BE2C (cell line): ENCODE results near the gene MTFMT.

Source experiments
- DNase-seq: peaks from one replicate; pipeline ENCODE4 v3.0.0-alpha.2; 2020
- H3K27me3 ChIP-seq: fragments of 250-450 bp; sonication (Bioruptor Pico); 2 replicates; pipeline ENCODE4 v1.5.1; 2020; ENCODE audit warnings: mild to moderate bottlenecking
- H3K36me3 ChIP-seq: fragments of 250-450 bp; sonication (Bioruptor Pico); 2 replicates; pipeline ENCODE4 v1.5.1; 2020; ENCODE audit warnings: mild to moderate bottlenecking
- H3K4me1 ChIP-seq: fragments of 250-450 bp; sonication (Bioruptor Pico); 2 replicates; pipeline ENCODE4 v1.5.1; 2020
- H3K4me3 ChIP-seq: 2 replicates; pipeline ENCODE4 v1.5.1; 2011; ENCODE audit warnings: low read depth, low read length
- H3K9me3 ChIP-seq: fragments of 250-450 bp; sonication (Bioruptor Pico); 2 replicates; pipeline ENCODE4 v1.5.1; 2020
- TF ChIP-seq, protein P1 (sequence below): IDR thresholded peaks from 2 replicates; pipeline ENCODE4 v1.5.1; 2012; ENCODE audit warnings: mild to moderate bottlenecking, low read depth, low read length

Gene MTFMT

DNA sequence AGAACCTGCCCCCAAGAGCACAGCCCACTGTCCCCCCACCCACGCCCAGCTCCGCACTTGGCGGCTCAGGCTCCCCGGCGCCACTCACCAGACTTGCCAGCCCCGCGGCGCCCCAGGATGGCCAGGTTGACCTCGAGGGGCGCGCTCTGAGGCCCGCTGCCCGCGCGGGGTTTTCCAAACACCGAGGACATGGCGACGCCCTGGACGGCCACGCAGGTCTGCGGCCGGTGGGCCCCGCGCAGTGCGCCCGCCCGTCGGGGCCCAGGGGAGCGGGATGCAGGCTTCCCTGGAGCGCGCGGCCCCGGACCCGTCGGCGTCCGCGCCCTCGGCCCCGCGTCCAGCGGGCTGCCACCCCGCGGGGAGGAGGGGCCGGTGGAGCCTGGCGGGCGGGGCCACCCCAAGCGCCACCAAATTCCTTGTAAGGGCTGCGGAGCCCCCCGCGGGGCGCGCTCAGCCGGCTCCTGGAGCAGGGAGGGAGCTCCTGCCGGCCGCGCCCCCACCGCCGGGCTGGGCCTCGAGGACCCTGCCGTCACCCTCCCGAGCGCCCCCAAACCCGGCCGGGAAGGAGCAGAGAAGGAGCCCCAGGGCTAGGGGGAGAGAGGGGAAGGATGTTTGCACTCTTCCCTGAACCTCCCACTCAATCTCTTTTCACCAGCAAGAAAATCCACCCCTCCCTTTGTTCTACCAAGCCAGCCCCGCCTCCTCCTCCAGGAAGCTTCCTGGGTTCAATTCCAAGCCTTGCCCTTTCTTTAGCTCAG lies 38.4 kb upstream of the MTFMT start, which contains the start of gene RASL12:
RASL12 (minus strand) TSS at position 347 of the 758 bp plus-strand sequence; CDS start at position 191, 156 bp downstream.
- no peak within 1 kb of the TSS for H3K4me3 ChIP-seq
- no peaks in the 10 kb centered on the region for H3K36me3 ChIP-seq
- no peaks in the 10 kb centered on the region for H3K27me3 ChIP-seq
- TF ChIP-seq, protein P1, sequence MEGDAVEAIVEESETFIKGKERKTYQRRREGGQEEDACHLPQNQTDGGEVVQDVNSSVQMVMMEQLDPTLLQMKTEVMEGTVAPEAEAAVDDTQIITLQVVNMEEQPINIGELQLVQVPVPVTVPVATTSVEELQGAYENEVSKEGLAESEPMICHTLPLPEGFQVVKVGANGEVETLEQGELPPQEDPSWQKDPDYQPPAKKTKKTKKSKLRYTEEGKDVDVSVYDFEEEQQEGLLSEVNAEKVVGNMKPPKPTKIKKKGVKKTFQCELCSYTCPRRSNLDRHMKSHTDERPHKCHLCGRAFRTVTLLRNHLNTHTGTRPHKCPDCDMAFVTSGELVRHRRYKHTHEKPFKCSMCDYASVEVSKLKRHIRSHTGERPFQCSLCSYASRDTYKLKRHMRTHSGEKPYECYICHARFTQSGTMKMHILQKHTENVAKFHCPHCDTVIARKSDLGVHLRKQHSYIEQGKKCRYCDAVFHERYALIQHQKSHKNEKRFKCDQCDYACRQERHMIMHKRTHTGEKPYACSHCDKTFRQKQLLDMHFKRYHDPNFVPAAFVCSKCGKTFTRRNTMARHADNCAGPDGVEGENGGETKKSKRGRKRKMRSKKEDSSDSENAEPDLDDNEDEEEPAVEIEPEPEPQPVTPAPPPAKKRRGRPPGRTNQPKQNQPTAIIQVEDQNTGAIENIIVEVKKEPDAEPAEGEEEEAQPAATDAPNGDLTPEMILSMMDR: no peak
- peaks cover 4% of the 10 kb centered on the region; the same call in 1 of the 2 replicates for H3K4me1 ChIP-seq
- no peak for DNase-seq
- H3K9me3 ChIP-seq: no peaks in the 10 kb centered on the region

DNA sequence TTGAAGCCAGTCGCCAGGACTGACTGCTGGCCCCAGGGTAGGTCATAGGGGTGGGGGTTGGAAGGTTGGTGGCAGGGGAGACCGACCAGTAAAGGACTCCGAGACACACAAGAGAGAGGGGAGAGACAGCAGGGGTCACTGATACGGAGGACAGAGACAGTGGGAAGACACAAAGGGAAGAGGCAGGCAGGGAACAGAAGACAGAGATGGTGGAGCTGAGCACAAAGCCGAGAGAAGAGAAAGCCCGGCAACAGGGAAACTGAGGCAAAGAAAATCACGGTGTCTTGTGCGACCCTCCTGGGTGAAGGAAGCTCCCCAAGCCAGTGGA lies 37.8 kb upstream of the MTFMT start:
- Histone ChIP-seq H3K4me3 (no peak overlapping the region), H3K27me3 (no peaks in the 10 kb centered on the region), H3K36me3 (no peaks in the 10 kb centered on the region), H3K4me1 (peaks cover 4% of the 10 kb centered on the region; the same call in 1 of the 2 replicates), H3K9me3 (no peaks in the 10 kb centered on the region)
- TF ChIP-seq, protein P1: no peak
- no peak for DNase-seq

DNA sequence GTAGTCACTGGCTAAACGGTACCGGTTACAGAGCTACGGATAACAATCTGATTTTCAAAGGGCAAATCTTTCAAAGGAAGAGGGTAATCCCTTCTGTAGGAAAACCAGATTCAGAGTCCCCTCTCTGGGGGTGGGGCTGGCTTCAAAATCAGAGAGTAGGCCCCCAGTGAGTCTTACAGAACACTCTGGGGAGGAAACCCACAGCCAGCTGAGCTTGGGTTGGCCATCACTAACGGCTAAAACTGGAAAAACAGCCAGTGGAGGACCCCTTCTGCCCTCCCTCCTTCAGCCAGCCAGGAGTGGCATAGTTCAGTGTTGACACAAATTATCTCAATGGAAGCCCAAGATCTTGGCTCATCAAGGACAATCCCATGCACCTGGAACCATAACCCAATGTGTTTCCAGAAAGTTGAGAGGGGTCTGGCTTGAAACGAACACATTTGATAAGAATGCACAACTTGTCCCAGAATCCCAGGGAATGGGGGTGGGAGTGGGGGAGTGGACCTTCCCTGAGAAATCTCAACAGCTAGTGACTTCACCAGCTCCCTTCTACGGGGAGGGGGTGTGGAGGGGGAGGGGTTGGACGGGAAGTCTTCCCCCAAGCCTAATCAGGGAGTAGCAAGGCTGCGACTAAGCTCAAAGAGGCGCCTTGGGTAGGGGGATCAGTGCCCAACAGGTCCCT lies 37.3 kb upstream of the MTFMT start:
- Histone ChIP-seq H3K4me1 (peaks cover 2% of the 10 kb centered on the region; the same call in 1 of the 2 replicates), H3K4me3 (no peak overlapping the region), H3K9me3 (no peaks in the 10 kb centered on the region), H3K27me3 (no peaks in the 10 kb centered on the region), H3K36me3 (no peaks in the 10 kb centered on the region)
- DNase-seq: no peak
- TF ChIP-seq, protein P1: no peak

GRCh38 chr15:65066001-65066634 lies 36.7 kb upstream of the MTFMT start:
- Histone ChIP-seq H3K36me3 (no peaks in the 10 kb centered on the region), H3K4me3 (no peak overlapping the region), H3K4me1 (no peaks in the 10 kb centered on the region; the same call in 1 of the 2 replicates), H3K27me3 (no peaks in the 10 kb centered on the region), H3K9me3 (no peaks in the 10 kb centered on the region)
- no peak for DNase-seq
- TF ChIP-seq, protein P1: no peak

- Histone ChIP-seq H3K27me3 (no peaks in the 10 kb centered on the region), H3K4me1 (no peaks in the 10 kb centered on the region), H3K4me3 (no peak overlapping the region), H3K36me3 (no peaks in the 10 kb centered on the region), H3K9me3 (no peaks in the 10 kb centered on the region)
- TF ChIP-seq, protein P1: no peak
- no peak for DNase-seq
Observed at GRCh38 chr15:65062726-65063125, 33.3 kb upstream of the MTFMT start.
